ENCODE data around the gene SP2. TPM values are rescaled to one million over a fixed set of nuclear protein-coding genes. Genes with fewer than 3 reads are reported as not detected.

The SP2 gene
- total and polyA plus RNA-seq, 2 of the 13 experiments (the other 11 are each of a cell fraction or from before 2014, with no cell fraction given) = 1.4 to 4.8 TPM

GRCh38 chr17:47970725-47971499, 74.9 kb downstream of the SP2 start, which contains the start of gene CDK5RAP3 (continued):
- TF ChIP-seq ZNF407 (CRISPR knock-in tag; IDR thresholded peaks at IDR 0.05; ENCODE audit: not compliant biosample characterization) (peak; percentile 94), PBX2 (CRISPR knock-in tag; IDR thresholded peaks at IDR 0.05) (peak; percentile 39; the same call in 1 of the 2 replicates), NFATC3 (CRISPR knock-in tag; IDR thresholded peaks at IDR 0.05) (peak; percentile 64; the same call in 1 of the 2 replicates), PATZ1 (CRISPR knock-in tag; IDR thresholded peaks at IDR 0.05) (peak; percentile 73; the same call in 1 of the 2 replicates), ZMAT3 (CRISPR knock-in tag; conservative IDR thresholded peaks at IDR 0.05) (peak; percentile 83), KAT7 (CRISPR knock-in tag; IDR thresholded peaks at IDR 0.05; ENCODE audit: borderline replicate concordance) (peak; percentile 69), ZNF44 (CRISPR knock-in tag; IDR thresholded peaks at IDR 0.05) (peak; percentile 97; the same call in 1 of the 2 replicates), GFI1 (CRISPR knock-in tag; IDR thresholded peaks at IDR 0.05; ENCODE audit: borderline replicate concordance) (peak; percentile 76; the same call in 1 of the 2 replicates), HOXA9 (CRISPR knock-in tag; IDR thresholded peaks at IDR 0.05; ENCODE audit: borderline replicate concordance) (peak; percentile 93), HNRNPL (IDR thresholded peaks at IDR 0.05; ENCODE audit: low read depth, low read length) (peak; percentile 92; the same call in 1 of the 2 replicates), HMGXB3 (CRISPR knock-in tag; IDR thresholded peaks at IDR 0.05; ENCODE audit: borderline replicate concordance) (peak; percentile 90), ZFP62 (CRISPR knock-in tag; IDR thresholded peaks at IDR 0.05) (no peak)

Data from HepG2 (cell line).